CD4-positive, CD25-positive, alpha-beta regulatory T cell (primary cell): ENCODE data around the gene SBK3. TPM values are rescaled to one million over a fixed set of nuclear protein-coding genes. Genes with fewer than 3 reads are reported as not detected.

Source experiments
- ATAC-seq, 2 donors: fragments of 150-1000 bp; cut with Tn5 transposase; one replicate each; pipeline ENCODE4 v1.10.0; 2021; ENCODE audit warnings: low read depth in 2 of 2, moderate number of reproducible peaks in 2 of 2, moderate library complexity in 1 of 2
- DNase-seq, 3 donors: peaks; one replicate each; pipeline versions ENCODE4 v3.0.0 to v3.0.0-alpha.2; 2012 to 2022; ENCODE audit warnings: mixed read lengths in 1 of 3
- H3K27ac ChIP-seq: one replicate; pipeline ENCODE4 v1.7.0; 2013; ENCODE audit warnings: mild to moderate bottlenecking, low read length; ENCODE audit not compliant: insufficient read depth, poor library complexity, severe bottlenecking
- H3K27me3 ChIP-seq: one replicate; pipeline ENCODE4 v1.7.0; 2013; ENCODE audit warnings: low read length; ENCODE audit not compliant: control insufficient read depth, insufficient read depth
- H3K36me3 ChIP-seq: one replicate; pipeline ENCODE4 v1.7.0; 2013; ENCODE audit warnings: mild to moderate bottlenecking, low read length, moderate library complexity; ENCODE audit not compliant: control insufficient read depth, insufficient read depth
- H3K4me1 ChIP-seq: 2 replicates; pipeline ENCODE4 v1.7.0; 2013; ENCODE audit warnings: mild to moderate bottlenecking, low read length; ENCODE audit not compliant: insufficient read depth, control insufficient read depth, poor library complexity, severe bottlenecking
- H3K4me3 ChIP-seq: one replicate; pipeline ENCODE4 v1.7.0; 2013; ENCODE audit warnings: low read depth, mild to moderate bottlenecking, low read length, moderate library complexity
- H3K9me3 ChIP-seq, 2 experiments: 1 replicate in 1 of 2; 2 replicates in 1 of 2; pipeline ENCODE4 v1.7.0; 2013; ENCODE audit warnings: low read length in 2 of 2, mild to moderate bottlenecking in 1 of 2, moderate library complexity in 1 of 2; ENCODE audit not compliant: control insufficient read depth in 2 of 2
- H3K27ac Mint-ChIP-seq, 3 donors: one replicate each; pipeline ENCODE4 v1.8.0; 2020 to 2022; ENCODE audit warnings: mild to moderate bottlenecking in 3 of 3, mixed read lengths in 3 of 3, moderate library complexity in 2 of 3
- H3K27me3 Mint-ChIP-seq: one replicate; pipeline ENCODE4 v1.8.0; 2022; ENCODE audit warnings: mild to moderate bottlenecking, mixed read lengths
- H3K36me3 Mint-ChIP-seq: one replicate; pipeline ENCODE4 v1.8.0; 2020; ENCODE audit warnings: mixed read lengths
- H3K4me1 Mint-ChIP-seq, 4 donors: one replicate each; pipeline ENCODE4 v1.8.0; 2020 to 2022; ENCODE audit warnings: mixed read lengths in 4 of 4, mild to moderate bottlenecking in 1 of 4
- H3K4me3 Mint-ChIP-seq, 4 donors: one replicate each; pipeline ENCODE4 v1.8.0; 2020 to 2022; ENCODE audit warnings: mild to moderate bottlenecking in 4 of 4, mixed read lengths in 4 of 4, moderate library complexity in 3 of 4
- H3K9me3 Mint-ChIP-seq, 7 donors: one replicate each; pipeline ENCODE4 v1.8.0; 2020 to 2022; ENCODE audit warnings: mixed read lengths in 7 of 7, mild to moderate bottlenecking in 3 of 7, moderate library complexity in 2 of 7
- polyA plus RNA-seq, 4 donors: library from polyadenylated mRNA; unstranded; fragments of 300-500 nt; fragmentation: Illumina TruSeq; gene quantifications; one replicate each; pipeline ENCODE4 v1.2.3, GENCODE V29; 2021
- total RNA-seq: library from RNA; stranded (reverse); gene quantifications from one replicate; pipeline ENCODE4 v1.2.3, GENCODE V29; 2022

SBK3 gene
- not detected for total RNA-seq
- polyA plus RNA-seq, result not detected

GRCh38 chr19:55545443-55545842 is at the start of gene SBK3:
Gene SBK3 (minus strand): TSS chr19:55545543. CDS start chr19:55545543, 0 bp downstream.
- Histone ChIP-seq H3K27ac (no peak within 1 kb of the TSS), H3K9me3 (no peaks in the 10 kb centered on the region), H3K36me3 (no peaks in the 10 kb centered on the region), H3K4me1 (no peaks in the 10 kb centered on the region), H3K4me3 (no peak within 1 kb of the TSS), H3K27me3 (no peaks in the 10 kb centered on the region)
- ATAC-seq, result no peak
- Mint-ChIP-seq H3K9me3 (peaks cover 0 to 3% (median 1%) of the 10 kb centered on the region in 7 donors), H3K27me3 (peaks cover 16% of the 10 kb centered on the region), H3K36me3 (no peaks in the 10 kb centered on the region), H3K4me3 (no peak within 1 kb of the TSS), H3K4me1 (no peaks in the 10 kb centered on the region), H3K27ac (peak within 1 kb of the TSS in 1 of 3 donors; percentile 92)
- DNase-seq, result no peak

- no peaks in the 10 kb centered on the region for H3K9me3 ChIP-seq
- peaks cover 36% of the 10 kb centered on the region for H3K36me3 Mint-ChIP-seq
- DNase-seq, result no peak
Measured at GRCh38 chr19:55593096-55593772, 47.9 kb upstream of the SBK3 start.

GRCh38 chr19:55592391-55593090 is 47.2 kb upstream of the SBK3 start:
- no peak overlapping the region for H3K27ac Mint-ChIP-seq
- ATAC-seq (no peak), DNase-seq (no peak)
- peaks cover 36% of the 10 kb centered on the region for H3K36me3 Mint-ChIP-seq
- Histone ChIP-seq H3K4me3 (no peak overlapping the region), H3K27ac (no peak overlapping the region), H3K36me3 (peaks cover 16% of the 10 kb centered on the region), H3K9me3 (no peaks in the 10 kb centered on the region), H3K4me1 (peaks cover 6% of the 10 kb centered on the region), H3K27me3 (no peaks in the 10 kb centered on the region)
- peaks cover 0 to 2% (median 0%) of the 10 kb centered on the region in 7 donors for H3K9me3 Mint-ChIP-seq
- H3K4me3 Mint-ChIP-seq, result no peak overlapping the region
- H3K27me3 Mint-ChIP-seq, result peaks cover under 1% of the 10 kb centered on the region
- H3K4me1 Mint-ChIP-seq, result peaks cover 0 to 3% (median 1%) of the 10 kb centered on the region in 4 donors

More at GRCh38 chr19:55593096-55593772, 47.9 kb upstream of the SBK3 start:
- H3K27me3 Mint-ChIP-seq, result no peaks in the 10 kb centered on the region
- no peak for ATAC-seq
- no peak overlapping the region for H3K27ac Mint-ChIP-seq
- Histone ChIP-seq H3K27me3 (no peaks in the 10 kb centered on the region), H3K27ac (no peak overlapping the region), H3K36me3 (peaks cover 16% of the 10 kb centered on the region), H3K4me3 (no peak overlapping the region), H3K4me1 (no peaks in the 10 kb centered on the region)
- peaks cover 0 to 3% (median 1%) of the 10 kb centered on the region in 4 donors for H3K4me1 Mint-ChIP-seq
- H3K9me3 Mint-ChIP-seq, result peaks cover 0 to 2% (median 0%) of the 10 kb centered on the region in 7 donors
- no peak overlapping the region for H3K4me3 Mint-ChIP-seq

- no peaks in the 10 kb centered on the region for H3K27me3 ChIP-seq
- no peak overlapping the region for H3K4me3 Mint-ChIP-seq
- no peaks in the 10 kb centered on the region for H3K9me3 ChIP-seq
- ATAC-seq (no peak), DNase-seq (no peak)
- peaks cover 0 to 2% (median 0%) of the 10 kb centered on the region in 7 donors for H3K9me3 Mint-ChIP-seq
- peaks cover 10% of the 10 kb centered on the region for H3K27me3 Mint-ChIP-seq
- H3K36me3 Mint-ChIP-seq, result peaks cover 30% of the 10 kb centered on the region
- H3K27ac Mint-ChIP-seq, result no peak overlapping the region
- no peak overlapping the region for H3K4me3 ChIP-seq
- H3K4me1 ChIP-seq, result peaks cover 15% of the 10 kb centered on the region
- peaks cover 0 to 12% (median 6%) of the 10 kb centered on the region in 4 donors for H3K4me1 Mint-ChIP-seq
- no peak overlapping the region for H3K27ac ChIP-seq
- peaks cover 16% of the 10 kb centered on the region for H3K36me3 ChIP-seq
Measured at GRCh38 chr19:55591555-55591954, 46.2 kb upstream of the SBK3 start.

GRCh38 chr19:55590617-55591016 is 45.3 kb upstream of the SBK3 start:
- no peak overlapping the region for H3K4me3 ChIP-seq
- DNase-seq (peak in 1 of 3 donors; percentile 24), ATAC-seq (no peak)
- Mint-ChIP-seq H3K27me3 (peaks cover 12% of the 10 kb centered on the region), H3K27ac (no peak overlapping the region), H3K4me1 (peaks cover 0 to 18% (median 6%) of the 10 kb centered on the region in 4 donors), H3K36me3 (peaks cover 20% of the 10 kb centered on the region), H3K9me3 (peaks cover 0 to under 1% (median 0%) of the 10 kb centered on the region in 7 donors), H3K4me3 (no peak overlapping the region)
- H3K4me1 ChIP-seq, result peaks cover 24% of the 10 kb centered on the region
- no peaks in the 10 kb centered on the region for H3K27me3 ChIP-seq
- H3K36me3 ChIP-seq, result peaks cover 7% of the 10 kb centered on the region
- no peak overlapping the region for H3K27ac ChIP-seq
- H3K9me3 ChIP-seq, result no peaks in the 10 kb centered on the region

GRCh38 chr19:55590109-55590508 is 44.8 kb upstream of the SBK3 start:
- peaks cover 4 to 23% (median 8%) of the 10 kb centered on the region in 4 donors for H3K4me1 Mint-ChIP-seq

GRCh38 chr19:55588738-55589137 is 43.4 kb upstream of the SBK3 start:
- DNase-seq (no peak), ATAC-seq (no peak)
- Mint-ChIP-seq H3K36me3 (peaks cover 9% of the 10 kb centered on the region), H3K27ac (no peak overlapping the region), H3K4me1 (peaks cover 5 to 23% (median 8%) of the 10 kb centered on the region in 4 donors), H3K4me3 (no peak overlapping the region), H3K27me3 (peaks cover 20% of the 10 kb centered on the region), H3K9me3 (no peaks in the 10 kb centered on the region)
- no peaks in the 10 kb centered on the region for H3K27me3 ChIP-seq
- no peaks in the 10 kb centered on the region for H3K36me3 ChIP-seq
- peaks cover 25% of the 10 kb centered on the region for H3K4me1 ChIP-seq
- H3K4me3 ChIP-seq, result no peak overlapping the region
- no peaks in the 10 kb centered on the region for H3K9me3 ChIP-seq
- no peak overlapping the region for H3K27ac ChIP-seq

More at GRCh38 chr19:55590109-55590508, 44.8 kb upstream of the SBK3 start:
- no peaks in the 10 kb centered on the region for H3K9me3 Mint-ChIP-seq
- peaks cover 14% of the 10 kb centered on the region for H3K27me3 Mint-ChIP-seq
- H3K9me3 ChIP-seq, result no peaks in the 10 kb centered on the region
- peaks cover 2% of the 10 kb centered on the region for H3K36me3 ChIP-seq
- no peaks in the 10 kb centered on the region for H3K27me3 ChIP-seq
- peaks cover 15% of the 10 kb centered on the region for H3K36me3 Mint-ChIP-seq
- H3K27ac Mint-ChIP-seq, result no peak overlapping the region
- H3K27ac ChIP-seq, result no peak overlapping the region
- no peak for ATAC-seq
- no peak for DNase-seq
- peaks cover 25% of the 10 kb centered on the region for H3K4me1 ChIP-seq
- peak overlapping the region in 1 of 4 donors; percentile 45 for H3K4me3 Mint-ChIP-seq
- H3K4me3 ChIP-seq, result no peak overlapping the region
